ENCODE measurements around the gene SPACA6. TPM values are rescaled to one million over a fixed set of nuclear protein-coding genes. Genes with fewer than 3 reads are reported as not detected.

The SPACA6 gene
- total and polyA plus RNA-seq, 9 of the 15 experiments (the other 6 are each of a cell fraction or from before 2014, with no cell fraction given) = 1.3 to 17.3 (median 6.2) TPM

- TF ChIP-seq NFIX (CRISPR knock-in tag; IDR thresholded peaks at IDR 0.05; ENCODE audit: low read depth) = no peak
- peak; percentile 73 for TF ChIP-seq NFRKB (IDR thresholded peaks at IDR 0.05; ENCODE audit: low read depth)
- TF ChIP-seq RNF219 (CRISPR knock-in tag; IDR thresholded peaks at IDR 0.05) = no peak
- TF ChIP-seq HINFP (tag; conservative IDR thresholded peaks at IDR 0.05; ENCODE audit: low read depth) = 0 out of 2 replicates have a peak, but pooled peaks have one; percentile 35
- TF ChIP-seq KDM2B (CRISPR knock-in tag; IDR thresholded peaks at IDR 0.05) = no peak
- no peak for TF ChIP-seq HOMEZ (CRISPR knock-in tag; IDR thresholded peaks at IDR 0.05)
- no peak for TF ChIP-seq E2F5 (CRISPR knock-in tag; IDR thresholded peaks at IDR 0.05)
- no peak for TF ChIP-seq NELFE (IDR thresholded peaks at IDR 0.05; ENCODE audit: insufficient read depth, insufficient read length)
- no peak for TF ChIP-seq NR1H2 (CRISPR knock-in tag; IDR thresholded peaks at IDR 0.05)
- TF ChIP-seq RAD51 (IDR thresholded peaks at IDR 0.05; ENCODE audit: borderline replicate concordance, low read depth) = peak; percentile 37; the same call in 1 of the 2 replicates
- no peak for TF ChIP-seq GABPB2 (CRISPR knock-in tag; conservative IDR thresholded peaks at IDR 0.05)
Measured at GRCh38 chr19:51691074-51691583, 2.0 kb upstream of the SPACA6 start (continued).
